ENCODE results near the gene AMZ2. TPM values are rescaled to one million over a fixed set of nuclear protein-coding genes. Genes with fewer than 3 reads are reported as not detected.
"Not testable (repeated sequence)": the region's sequence is repeated elsewhere in the genome, so short reads cannot be mapped to it uniquely, and the experiment has no call there.

The AMZ2 gene
- polyA plus RNA-seq, 10 donors = 57.3 to 77.4 (median 68.3) TPM

DNA sequence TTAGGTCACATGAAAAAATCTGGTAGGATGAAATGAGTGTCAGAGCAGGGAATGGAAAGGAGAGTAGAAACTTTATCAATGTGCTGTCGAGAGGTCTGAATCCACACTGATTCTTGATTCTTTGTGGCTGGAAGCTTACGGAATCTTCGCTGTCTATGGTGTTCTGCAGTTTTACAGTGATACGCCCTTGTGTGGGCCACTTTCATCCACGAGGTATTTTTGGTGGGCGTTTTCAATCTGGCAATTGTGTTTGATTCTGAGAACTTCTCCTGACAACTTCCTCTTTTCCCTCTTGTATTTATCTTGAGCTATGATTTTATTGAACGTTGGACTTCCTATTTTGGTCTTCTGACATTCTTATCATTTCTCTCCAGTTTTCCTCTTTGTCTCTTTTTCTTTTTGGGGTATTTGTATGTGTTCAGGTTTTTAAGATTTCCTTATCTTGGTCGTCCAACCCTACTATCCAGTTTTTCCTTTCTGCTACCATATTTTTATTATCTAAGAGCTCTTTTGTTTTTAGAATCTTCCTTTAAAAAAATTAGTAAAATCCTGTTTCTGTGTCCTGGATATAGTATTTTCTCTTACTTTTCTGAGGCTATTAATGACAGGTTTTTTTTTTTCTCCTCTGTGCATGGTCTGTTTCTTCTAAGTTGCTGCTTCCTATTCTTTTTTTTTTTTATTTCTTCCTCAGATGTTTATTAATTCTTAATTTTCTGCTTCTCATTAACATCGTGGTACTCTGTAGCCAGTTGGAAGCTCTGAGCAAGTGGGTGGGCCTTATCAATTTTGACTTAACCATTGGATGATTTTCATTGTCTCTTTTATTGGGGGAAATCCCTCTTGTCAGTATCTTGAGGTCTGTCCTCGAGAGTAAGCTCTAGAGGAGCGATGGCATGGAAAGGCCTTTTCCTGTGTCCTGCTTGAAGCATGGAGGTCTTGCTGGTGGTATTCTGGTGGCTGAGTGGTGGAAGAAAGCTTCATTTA, 34.1 kb upstream of the AMZ2 start:
- not testable (repeated sequence) for DNase-seq

DNA sequence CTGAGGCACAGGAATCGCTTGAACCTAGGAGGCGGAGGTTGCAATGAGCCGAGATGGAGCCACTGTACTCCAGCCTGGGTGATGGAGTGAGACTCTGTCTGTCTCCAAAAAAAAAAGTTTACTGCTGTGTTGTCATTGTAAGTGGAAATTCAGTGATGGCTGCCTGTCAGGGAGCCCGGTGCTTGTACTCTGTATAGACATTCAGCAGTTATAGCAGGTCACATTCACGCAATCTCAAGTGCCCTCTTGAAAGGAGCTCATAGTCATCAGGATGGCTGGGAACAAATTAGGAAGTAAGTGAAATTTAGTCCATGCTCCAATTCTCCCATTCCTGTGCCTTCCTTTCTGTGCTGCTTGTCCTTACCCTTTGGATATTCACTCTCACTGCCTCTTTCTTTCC, 32.4 kb upstream of the AMZ2 start:
- not testable (repeated sequence) for DNase-seq

DNA sequence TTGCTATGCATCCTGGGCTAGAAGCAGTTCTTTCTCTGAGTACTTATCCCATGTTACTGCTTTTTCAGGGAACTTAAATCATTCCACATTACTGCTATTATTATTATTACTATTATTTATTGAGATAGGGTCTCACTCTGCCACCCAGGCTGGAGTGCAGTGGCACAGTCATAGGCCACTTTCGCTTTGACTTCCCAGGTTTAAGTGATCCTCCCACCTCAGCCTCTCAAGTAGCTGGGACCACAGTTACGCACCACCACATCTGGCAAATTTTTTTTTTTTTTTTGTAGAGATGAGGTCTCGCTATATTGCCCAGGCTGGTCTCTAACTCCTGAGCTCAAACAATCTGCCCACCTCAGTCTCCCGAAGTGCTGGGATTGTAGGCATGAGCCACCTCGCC, 28.4 kb upstream of the AMZ2 start:
- DNase-seq = not testable (repeated sequence)

DNA sequence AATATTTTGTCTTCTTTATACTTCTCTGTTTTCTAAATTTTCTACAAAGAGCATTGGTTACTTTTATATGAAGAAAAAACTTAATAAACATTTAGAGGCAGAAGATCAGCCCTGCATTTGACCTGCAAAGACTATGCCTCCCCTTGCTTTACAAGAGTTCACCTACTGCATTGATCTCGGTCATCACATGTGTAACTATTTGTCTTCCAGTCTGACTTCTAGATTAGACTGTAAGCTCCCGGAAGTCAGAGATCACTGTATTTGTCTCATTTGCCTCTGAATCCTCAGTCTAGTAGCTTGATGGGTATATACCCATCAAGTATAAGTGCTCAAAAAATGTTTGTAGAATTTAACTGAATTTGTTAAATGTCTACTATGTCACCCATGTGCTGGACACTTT, 27.7 kb upstream of the AMZ2 start:
- not testable (repeated sequence) for DNase-seq

DNA sequence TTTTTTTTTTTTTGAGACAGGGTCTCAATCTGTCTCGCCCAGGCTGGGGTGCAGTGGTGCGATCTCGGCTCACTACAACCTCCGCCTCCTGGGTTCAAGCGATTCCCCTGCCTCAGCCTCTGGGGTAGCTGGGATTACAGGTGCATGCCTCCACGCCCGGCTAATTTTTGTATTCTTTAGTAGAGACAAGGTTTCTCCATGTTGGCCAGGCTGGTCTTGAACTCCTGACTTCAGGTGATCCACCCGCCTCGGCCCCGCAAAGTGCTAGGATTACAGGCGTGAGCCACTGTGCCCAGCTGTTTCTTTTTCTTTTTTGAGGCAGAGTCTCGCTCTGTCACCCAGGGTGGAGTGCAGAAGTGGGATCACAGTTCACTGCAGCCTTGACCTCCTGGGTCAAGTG, 27.1 kb upstream of the AMZ2 start:
- DNase-seq = not testable (repeated sequence)

DNA sequence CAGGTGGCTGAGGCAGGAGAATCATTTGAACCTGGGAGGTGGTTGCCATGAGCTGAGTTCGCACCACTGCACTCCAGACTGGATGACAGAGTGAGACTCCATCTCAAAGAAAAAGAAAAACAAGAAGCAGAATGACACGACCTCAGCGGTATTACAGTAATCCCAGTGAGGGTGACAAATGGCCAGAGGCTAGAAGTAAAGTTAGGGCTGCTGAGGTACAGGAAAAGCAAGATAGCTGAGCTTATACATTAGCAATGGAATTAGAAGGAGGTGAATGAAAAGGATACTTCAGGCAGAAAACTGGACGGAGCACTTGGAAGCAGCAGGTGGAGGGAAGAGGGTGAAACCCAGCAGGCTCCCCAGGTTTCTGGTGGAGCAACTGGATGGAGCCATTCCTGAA, 26.1 kb upstream of the AMZ2 start:
- no peak for DNase-seq

DNA sequence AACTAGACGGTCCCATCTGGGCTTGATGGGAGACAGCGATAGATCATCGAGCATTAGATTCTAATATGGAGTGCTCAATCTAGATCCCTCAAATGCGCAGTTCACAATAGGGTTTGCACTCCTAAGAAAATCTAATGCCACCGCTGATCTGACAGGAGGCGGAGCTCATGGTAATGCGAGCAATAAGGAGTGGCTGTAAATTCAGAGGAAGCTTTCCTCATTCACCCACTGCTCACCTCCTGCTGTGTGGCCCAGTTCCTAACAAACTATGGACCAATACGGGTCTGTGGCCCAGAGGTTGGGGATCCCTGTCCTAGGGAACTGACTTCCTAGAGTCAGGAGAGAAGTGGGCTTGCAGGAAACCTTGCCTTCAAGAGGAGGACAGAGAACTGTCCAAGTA, 25.2 kb upstream of the AMZ2 start:
- no peak for DNase-seq

DNA sequence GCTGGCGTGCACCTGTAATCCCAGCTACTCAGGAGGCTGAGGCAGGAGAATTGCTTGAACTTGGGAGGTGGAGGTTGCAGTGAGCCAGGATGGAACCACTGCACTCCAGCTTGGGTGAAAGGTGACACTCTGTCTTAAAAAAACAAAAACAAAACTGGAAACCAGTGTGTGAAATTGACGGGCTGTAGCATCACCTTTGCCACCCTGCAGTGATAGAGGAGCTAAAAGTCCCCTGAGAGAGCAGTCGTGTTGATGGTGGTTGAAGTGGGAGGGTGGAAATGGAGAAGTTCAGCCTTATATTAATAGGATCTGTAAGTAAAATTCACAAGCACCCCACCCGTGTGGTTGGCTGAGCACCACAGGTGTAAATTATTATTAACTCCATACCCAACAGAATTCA, 22.8 kb upstream of the AMZ2 start:
- not testable (repeated sequence) for DNase-seq

DNA sequence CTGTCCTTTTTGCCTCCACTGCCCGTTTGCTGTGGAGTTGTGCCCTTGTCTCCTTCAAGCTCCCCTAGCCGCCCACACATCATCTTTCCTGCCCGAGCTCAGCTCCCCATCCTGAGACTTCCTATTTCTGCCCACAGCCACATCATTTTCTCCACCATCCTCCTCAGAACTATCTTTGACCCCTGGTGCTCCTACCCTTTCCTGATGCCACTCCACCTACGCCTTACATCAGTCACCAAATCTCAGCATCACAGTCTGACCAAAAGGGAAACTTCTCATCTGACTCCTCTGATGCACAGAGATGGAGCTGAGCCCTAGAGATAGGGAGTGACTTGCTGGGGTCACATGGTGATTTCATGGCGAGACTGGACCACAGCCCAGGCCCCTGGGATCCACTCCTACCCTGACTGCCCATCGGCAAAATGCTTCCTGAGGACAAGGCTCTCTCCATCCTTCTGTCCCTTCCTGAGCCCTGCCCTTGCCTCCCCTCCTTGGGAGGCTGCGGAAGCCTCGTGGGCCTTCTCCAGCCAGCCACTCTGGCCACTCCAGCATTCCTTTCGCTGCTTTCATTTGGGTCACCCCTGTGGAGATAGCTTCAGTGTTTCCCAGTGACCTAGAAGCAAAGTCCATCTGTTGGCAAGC, 19.7 kb upstream of the AMZ2 start:
- not testable (repeated sequence) for DNase-seq

DNA sequence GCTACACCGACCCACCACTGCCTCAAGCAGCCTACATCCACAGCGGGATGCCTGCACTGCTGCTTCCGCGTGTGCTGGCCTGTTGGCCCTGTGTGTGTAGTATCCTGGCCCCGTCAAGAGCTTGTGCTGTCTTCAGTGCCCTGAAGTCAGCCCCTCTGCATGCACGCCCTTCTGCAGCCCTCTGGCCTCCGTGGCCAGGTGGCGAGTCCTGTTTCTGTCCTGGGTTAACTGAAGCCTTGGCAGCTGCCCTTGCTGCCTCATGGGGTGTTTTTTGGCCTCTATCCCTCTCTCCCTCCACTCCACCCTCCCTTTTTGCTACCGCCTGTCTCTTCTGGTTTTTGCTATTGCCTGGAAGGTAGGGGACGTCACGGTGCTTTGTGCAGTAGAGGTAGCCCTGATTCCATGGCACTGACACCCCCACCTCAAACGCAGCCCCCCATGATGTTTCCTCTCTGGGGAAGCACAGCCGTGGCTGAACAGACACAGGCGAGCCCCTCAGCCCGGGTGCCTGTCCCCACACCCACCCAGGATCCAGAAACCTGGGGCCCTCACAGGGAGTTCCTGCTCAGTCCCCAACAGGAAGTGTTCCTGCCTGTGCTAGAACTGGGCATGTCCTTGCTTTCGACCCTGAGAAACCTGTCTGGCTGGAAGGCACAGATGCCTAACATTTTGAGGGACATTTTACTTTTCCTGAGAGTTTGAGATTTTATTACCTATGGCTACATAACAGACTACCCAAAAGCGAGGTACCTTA, 18.8 kb upstream of the AMZ2 start:
- no peak for DNase-seq

DNA sequence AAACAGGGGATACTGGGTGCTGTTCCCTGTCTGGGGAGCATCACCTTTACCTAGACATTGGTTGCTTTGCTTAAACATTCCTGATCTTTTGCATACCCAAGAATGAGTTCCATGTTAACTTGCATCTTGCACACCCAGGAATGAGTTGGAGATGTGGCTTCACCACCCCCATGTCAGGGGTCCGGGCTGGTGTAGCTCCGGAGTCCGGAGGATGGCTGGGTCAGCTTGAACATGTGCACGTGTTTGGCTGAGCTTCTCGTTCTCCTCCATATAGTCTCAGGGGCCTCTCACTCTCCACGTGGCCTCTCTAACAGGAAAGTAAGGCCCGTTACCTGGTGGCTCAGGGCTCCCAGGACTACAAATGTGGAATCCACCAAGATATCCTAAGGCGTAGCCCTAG, 18.2 kb upstream of the AMZ2 start:
- no peak for DNase-seq

DNA sequence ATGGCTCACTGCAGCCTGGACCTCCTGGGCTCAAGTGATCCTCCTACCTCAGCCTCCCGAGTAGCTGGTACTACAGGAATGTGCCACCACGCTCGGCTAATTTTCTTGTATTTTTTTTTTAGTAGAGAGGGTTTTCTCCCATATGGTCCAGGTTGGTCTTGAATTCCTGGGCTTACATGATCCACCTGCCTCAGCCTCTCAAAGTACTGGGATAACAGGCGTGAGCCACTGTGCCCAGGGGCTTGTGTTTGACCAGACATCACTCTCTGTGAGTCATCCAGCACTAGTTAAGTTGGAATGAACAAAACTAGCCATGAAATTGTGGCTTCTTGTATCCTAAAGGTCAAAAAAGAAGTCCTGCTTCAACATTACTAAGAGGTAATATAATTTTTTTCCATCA, 16.7 kb upstream of the AMZ2 start:
- not testable (repeated sequence) for DNase-seq

DNA sequence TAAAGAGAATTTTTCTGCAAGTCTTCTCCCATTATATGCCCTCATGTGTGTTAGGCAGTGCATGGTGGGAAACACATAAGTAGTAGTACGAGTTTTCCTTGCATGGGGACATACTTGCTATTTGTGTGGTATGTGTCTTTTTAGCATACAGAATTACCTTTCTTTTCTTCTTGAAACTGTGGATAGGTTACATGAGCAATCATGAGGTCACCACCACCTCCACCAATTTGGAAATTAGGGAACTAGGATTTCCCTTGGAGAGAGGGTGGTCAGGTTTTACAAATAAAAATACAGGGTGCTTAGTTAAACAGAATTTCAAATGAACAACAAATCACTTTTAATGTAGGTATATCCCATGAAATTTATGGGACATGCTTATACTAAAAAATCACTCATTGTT, 16.3 kb upstream of the AMZ2 start:
- DNase-seq = no peak

DNA sequence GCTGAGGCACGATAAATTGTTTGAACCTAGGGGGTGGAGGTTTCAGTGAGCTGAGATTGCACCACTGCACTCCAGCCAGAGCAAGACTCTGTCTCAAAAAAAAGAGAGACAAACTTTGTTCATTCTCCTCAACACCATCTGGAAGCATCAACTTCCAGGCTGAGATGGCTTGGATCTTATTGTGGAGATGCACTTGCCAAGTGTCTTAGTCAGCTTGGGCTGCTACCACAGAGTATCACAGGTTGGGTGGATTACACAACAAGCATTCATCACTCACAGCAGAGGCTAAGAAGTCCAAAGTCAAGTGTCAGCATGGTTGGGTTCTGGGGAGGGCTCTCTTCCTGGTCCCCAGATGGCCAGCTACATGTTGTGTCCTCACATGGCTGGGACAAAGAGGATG, 15.1 kb upstream of the AMZ2 start:
- not testable (repeated sequence) for DNase-seq

DNA sequence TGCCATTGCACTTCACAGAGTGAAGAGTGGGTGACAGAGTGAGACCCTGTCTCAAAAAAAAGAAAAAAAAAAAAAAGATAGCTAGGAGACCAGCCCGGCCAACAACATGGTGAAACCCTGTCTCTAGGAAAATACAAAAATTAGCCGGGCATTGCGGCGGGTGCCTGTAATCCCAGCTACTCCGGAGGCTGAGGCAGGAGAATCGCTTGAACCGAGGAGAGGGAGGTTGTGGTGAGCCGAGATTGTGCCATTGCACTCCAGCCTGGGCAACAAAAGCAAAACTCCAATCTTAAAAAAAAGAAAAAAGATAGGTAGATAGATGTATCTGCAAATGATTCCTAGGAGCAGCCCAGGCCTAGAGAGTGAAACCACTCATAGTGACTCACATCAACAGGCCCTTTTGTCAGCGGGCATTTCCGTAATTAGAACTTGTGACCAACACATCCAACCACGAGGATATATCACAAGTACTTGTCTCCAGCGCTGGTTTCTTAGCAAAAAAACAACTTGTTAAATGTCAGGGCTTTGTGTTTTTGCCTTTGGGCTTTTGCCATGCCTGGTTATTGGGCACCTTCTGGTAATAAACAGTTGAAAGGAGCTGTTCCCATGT, 13.0 kb upstream of the AMZ2 start:
- DNase-seq = not testable (repeated sequence)

DNA sequence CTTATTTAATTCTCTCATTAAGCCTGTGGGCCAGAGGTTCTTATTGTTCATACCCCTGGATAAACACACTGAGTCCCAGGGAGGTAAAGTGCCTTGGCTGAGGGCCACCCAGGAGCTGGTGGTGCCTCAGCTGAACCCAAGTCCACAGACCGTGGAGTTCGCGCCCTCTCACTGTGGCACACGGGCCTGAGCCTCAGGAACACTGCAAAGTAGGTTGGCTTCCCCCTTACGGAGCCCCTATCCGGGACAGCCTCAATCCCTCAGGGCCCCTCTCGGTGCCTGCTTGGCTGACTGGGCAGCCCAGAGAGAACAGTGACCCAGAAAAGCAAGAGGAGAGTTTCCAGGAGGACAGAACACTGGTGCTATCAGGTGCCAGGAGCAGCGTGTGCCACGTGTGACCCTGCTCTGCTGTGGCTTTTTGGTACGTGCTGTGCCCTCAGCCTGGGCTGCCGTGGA, 12.5 kb upstream of the AMZ2 start:
- DNase-seq = not testable (repeated sequence)

DNA sequence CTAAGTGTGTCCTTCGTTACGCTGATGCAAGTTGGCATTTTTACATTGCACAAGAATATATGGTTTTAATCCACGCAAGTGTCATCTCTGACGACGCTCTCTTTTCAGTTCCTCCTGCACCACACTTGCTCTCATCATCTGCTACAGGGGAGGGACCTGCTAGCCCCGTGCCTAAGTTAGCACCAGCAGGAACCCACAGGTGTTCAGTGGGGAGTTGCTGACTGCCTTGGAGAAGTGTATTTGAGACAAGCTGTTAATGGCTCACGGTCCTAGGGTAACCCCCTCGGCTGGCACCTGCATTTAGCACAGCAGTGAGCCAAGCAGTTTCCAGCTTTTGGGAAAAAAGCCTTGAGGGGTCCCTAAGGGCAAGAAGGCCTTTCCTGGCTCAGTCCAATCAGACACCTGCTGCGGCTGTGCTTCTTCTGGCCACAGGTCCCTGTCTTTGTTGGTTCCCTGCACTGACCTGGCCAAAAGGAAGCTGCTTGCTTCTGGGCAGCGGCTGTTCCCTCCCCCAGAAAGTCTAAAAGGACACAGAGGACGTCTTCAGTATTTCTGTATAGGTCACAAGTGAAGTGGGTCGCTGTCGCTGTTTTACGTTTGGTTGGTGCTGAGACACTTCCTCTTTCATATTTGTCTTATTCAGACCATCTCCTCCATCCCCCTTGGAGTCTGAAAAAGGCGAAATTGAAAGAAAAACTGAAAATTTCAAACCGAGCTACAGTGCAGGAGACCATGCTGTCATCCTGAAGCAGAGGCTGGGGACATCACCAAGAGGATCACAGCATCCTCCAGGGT, 10.3 kb upstream of the AMZ2 start:
- DNase-seq = peak in 1 of 3 donors; percentile 18

DNA sequence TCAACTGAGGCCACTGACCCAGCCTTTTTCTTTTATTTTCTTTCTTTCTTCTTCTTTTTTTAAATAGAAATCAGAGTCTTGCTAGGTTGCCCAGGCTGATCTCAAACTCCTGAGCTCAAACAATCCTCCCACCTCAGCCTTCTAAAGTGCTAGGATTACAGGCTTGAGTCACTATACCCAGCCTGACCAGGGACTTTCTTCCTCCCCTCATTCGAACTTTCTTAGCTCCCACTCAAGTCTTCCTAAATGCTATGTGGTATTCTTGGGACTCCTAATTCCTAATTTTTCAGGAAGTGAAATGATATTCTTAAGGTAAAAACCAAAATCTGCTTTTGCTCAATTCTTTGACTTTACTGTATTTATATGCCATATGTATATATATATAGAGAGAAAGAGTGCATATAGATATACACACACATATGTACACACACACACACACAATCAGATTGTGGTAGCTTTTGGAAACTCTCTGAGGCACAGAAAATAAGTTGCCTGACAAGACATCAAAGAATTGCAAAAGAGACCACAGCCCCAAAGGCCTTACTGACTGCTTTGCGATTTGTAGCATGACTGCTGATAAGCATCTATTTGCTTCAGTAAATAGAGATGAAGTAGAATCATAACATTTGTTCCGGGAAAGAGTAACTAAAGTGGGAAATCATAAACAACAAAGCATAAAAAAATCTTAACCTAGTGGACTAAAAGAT, 9.5 kb upstream of the AMZ2 start:
- no peak for DNase-seq

DNA sequence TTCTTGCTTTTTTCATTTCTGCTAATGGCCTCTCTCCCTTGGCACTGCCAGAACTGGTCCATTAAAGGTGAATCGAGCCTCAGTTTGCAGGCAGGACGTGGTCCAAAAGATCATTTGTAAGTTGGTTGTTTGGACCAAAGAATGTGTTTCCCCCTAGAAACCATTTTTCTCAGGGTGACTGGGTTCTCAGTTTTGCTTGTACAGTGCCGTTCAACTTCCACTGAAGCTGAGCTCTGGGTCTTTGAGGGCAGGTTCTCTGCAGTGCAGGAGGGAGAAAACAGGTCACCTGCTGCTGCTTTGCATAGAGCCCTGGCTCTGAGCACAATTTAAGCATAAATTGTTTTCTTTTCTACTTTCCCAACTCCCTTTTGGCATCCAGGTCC, 9.0 kb upstream of the AMZ2 start:
- no peak for DNase-seq

DNA sequence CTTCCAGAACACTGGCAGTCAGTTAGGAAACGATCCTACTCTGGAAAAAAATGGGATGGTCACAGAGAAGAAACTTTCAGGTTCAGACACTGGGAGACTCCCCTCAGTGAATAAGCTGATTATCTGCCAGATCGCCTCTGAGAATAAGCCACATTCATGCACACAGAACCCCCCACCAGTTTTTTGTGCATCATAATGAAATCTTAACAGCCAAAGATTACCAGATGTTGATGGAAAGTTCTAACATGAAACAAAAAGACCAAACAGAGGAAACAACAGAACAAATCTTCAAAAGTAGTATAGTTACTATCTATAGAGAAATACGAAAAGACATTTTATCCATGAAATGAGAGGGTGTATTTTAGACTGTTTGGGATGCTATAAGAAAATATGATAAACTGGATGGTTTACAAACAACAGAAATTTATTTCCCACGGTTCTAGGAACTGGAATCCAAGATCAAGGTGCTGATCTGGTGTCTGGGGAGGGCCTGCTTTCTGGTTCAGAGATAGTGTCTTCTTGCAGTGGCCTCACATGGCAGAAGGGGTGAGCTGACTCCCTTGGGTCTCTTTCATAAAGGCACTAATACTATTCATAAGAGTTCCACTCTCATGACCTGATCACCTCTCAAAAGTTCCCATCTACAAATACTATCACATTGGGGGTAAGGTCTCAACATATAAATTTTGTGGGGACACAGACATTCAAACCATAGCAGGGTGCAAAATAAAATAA, 8.0 kb upstream of the AMZ2 start:
- no peak for DNase-seq

All from muscle of back (tissue), 11 donors.